HG03139 (cell line): ENCODE data around the gene SPNS2.

Experiments used
- ATAC-seq: cut with Tn5 transposase; IDR thresholded peaks from one replicate; pipeline ENCODE4 v1.9.1; 2021; ENCODE audit not compliant: unreplicated experiment

SPNS2 gene

GRCh38 chr17:4502466-4503154 lies 3.9 kb downstream of the SPNS2 start:
- ATAC-seq, result no peak

GRCh38 chr17:4503283-4504025 lies 4.8 kb downstream of the SPNS2 start:
- no peak for ATAC-seq

DNA sequence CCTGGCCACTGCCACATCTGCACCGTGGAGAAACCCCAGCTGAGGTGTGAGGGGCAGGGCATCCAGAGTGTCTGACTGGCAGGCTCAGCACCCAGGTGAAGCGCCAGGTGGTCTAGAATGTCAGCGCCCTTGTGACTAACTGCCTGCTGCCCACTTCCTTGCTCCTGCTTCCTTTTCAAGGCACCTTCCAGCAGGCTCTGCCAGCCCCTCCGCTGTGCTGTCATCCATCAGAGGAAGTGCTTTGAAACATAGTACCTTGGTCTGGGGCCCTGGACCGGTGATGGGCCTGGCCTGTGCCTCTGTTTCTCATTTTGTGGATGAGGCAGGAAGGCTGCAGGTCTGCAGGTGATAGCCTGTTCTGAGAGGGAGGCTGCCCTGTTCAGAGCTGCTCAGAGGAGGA lies 5.5 kb downstream of the SPNS2 start:
- ATAC-seq, result no peak

DNA sequence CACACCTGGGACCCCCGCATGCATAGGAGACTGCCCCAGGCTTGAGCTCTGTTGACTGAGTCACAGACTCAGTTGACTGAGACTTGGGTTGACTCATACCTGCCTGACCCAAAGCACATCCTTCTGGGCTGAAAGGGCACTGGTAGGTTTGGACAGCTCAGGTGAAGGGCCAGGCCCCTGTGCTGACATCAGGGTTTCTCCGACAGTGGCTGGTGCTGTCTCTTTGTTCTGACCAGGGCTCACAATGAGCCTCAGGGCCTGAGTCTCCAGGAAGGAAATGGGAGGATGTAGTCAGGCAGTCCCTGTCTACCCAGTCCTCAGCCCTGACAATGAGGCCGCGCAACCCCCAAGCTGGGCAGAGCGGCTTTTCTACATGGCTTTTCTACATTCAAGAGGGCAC lies 6.5 kb downstream of the SPNS2 start:
- ATAC-seq, result no peak

- ATAC-seq, result no peak
Observed at GRCh38 chr17:4506175-4506813, 7.6 kb downstream of the SPNS2 start.

- no peak for ATAC-seq
Observed at GRCh38 chr17:4506892-4507291, 8.2 kb downstream of the SPNS2 start.

- no peak for ATAC-seq
Observed at GRCh38 chr17:4507361-4508111, 8.9 kb downstream of the SPNS2 start.

DNA sequence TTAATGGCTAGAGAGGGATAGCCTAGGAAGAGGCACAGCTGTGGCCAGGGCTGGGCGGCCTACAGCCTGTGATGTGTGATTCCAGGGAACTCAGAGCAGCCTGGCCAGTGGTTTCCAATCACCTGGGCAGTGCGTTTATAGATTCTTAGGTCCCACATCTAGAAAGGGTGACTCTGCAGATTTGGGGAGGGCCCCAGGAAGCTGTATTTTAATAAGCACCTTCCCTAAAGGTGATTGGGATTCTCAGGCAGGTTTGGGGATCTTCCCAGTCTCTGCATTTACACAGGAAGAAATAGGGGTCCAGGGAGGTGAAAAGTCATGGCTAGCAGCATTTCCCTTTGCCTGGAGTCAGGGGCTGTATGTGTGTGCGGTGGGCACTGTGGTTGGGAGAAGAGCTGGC lies 9.5 kb downstream of the SPNS2 start:
- no peak for ATAC-seq

- ATAC-seq, result no peak
Observed at GRCh38 chr17:4509401-4509800, 10.7 kb downstream of the SPNS2 start.

- no peak for ATAC-seq
Observed at GRCh38 chr17:4509923-4510617, 11.4 kb downstream of the SPNS2 start.

DNA sequence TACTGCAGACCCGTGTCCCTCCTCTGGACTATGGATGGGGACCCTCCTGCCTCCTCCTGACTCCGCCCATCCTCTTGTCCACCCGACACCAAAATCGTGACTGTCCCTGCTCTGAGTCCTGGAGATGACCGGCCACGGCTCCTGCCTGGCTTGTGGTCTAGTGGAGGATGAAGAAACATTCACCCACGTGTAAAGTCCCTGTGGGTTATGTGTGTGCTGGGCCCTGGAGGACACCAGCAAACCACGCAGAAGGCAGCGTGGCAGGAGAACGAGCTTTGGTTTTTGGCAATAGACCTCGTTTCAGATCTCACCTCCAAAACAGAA lies 11.9 kb downstream of the SPNS2 start:
- no peak for ATAC-seq

GRCh38 chr17:4511199-4511932 lies 12.7 kb downstream of the SPNS2 start:
- ATAC-seq, result no peak

DNA sequence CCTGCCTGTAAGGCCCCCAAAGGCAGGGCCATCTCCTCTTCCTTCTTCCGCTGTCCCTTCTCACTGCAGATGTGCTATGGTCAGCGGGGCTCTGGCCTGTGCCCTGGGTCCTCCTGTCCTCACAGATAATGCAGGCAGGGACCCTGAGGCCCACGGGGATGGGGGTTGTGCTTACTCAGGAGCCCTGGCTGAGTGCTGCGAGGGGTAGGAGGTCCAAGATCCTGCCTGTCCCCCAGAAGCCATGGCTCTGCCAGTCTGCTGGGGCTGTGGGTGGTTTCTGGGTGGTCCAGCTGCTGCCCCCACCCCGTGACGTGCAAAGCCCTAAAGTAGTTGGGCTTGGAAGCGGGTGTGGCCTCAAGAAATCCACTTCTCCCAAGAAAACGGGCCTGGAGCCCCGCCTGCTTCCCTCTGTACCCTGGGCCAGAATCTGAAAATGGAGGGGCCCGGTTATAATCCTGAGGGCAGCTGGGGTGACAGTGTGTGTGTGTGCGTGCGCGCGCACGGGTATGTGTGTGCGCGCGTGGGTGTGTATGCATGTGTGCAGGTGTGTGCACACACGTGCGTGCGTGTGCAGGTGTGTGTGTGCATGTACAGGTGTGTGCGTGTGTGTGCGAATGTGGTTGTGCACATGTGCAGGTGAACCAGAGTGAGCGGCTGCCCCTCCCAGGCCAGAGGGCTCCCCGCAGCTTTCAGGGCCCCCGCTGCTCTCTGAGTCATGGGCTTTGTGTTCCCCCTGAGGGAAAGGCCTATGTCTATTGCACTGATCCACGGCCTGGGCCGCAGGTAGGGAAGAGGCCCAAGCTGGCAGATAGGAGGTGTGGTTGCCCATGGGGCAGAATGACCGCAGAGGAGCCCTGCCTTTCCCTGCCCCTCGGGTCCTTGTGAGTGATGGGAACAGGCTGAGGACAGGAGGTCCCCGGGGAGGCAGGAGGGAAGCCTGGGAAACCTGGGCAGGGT lies 13.8 kb downstream of the SPNS2 start:
- ATAC-seq, result no peak

DNA sequence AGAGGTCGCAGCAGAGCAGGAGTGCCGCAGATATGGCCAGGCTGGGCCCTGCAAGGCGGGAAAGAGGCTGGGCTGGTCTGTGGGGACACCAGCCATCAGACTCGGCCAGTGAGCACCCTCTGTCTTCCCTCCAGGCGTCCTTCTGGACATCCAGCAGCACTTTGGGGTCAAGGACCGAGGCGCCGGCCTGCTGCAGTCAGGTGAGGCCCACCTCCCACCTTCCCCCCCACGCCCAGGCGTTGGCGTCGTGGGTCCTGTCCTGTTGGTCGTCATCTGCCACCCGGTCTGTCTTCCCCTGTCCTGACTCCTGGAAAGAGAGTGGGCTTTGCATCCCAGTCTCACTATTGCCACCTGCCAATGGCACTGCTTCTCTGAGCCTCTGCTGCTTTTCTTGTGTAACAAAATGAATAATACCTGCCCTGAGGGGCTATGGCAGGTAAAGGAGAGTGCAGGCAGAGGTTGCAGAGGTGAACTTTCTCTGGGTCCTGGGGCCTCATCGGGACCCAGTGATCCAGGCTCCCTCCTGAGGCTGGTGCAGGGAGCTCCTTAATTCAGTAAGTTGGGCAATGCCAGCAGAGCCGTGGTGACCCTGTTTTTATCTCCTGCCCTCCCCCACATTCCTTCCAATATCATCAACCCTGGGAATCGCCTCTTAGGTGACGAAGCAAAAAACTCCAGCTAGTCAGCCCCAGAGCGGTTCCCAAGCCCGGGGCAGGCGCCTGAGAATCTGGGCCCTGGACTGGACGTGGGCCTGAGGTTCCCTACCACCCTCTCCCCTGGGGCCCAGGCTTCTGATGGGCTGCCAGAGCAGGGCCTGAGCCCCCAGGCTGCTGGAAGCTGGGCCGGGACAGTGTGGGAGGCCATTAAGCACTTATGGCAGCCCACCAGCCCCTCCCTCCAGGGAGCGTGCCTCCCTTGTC lies 14.7 kb downstream of the SPNS2 start:
- ATAC-seq, result no peak

GRCh38 chr17:4514206-4514605 lies 15.5 kb downstream of the SPNS2 start:
- no peak for ATAC-seq

GRCh38 chr17:4514779-4515178 lies 16.1 kb downstream of the SPNS2 start:
- no peak for ATAC-seq

- ATAC-seq, result no peak
Observed at GRCh38 chr17:4515501-4515900, 16.8 kb downstream of the SPNS2 start.

GRCh38 chr17:4516735-4517134 lies 18.1 kb downstream of the SPNS2 start:
- ATAC-seq, result no peak
